Superior temporal gyrus (tissue), 1 donor: ENCODE results near the gene ADH4.
"Not testable (repeated sequence)": the region's sequence is repeated elsewhere in the genome, so short reads cannot be mapped to it uniquely, and the experiment has no call there.

Experiments
- DNase-seq: peaks from one replicate; pipeline ENCODE4 v3.0.0-alpha.2; 2016; ENCODE audit errors: extremely low spot score

ADH4 gene

GRCh38 chr4:99134586-99134985 is 9.5 kb downstream of the ADH4 start:
- no peak for DNase-seq

GRCh38 chr4:99131378-99131777 is 12.7 kb downstream of the ADH4 start:
- DNase-seq: no peak

- DNase-seq: no peak
Observed at GRCh38 chr4:99126376-99126775, 17.7 kb downstream of the ADH4 start.

- DNase-seq: no peak
Observed at GRCh38 chr4:99121008-99121407, 23.1 kb downstream of the ADH4 start.

- DNase-seq: no peak
Observed at GRCh38 chr4:99120501-99120900, 23.6 kb downstream of the ADH4 start.

GRCh38 chr4:99117876-99118693 is 26.0 kb downstream of the ADH4 start:
- DNase-seq: peak; percentile 74

- DNase-seq: not testable (repeated sequence)
Observed at GRCh38 chr4:99117122-99117841, 26.8 kb downstream of the ADH4 start.

GRCh38 chr4:99109286-99109685 is 34.8 kb downstream of the ADH4 start:
- not testable (repeated sequence) for DNase-seq

- no peak for DNase-seq
Observed at GRCh38 chr4:99104153-99104552, 39.9 kb downstream of the ADH4 start.

GRCh38 chr4:99103166-99103565 is 40.9 kb downstream of the ADH4 start:
- no peak for DNase-seq

- DNase-seq: no peak
Observed at GRCh38 chr4:99102634-99103033, 41.5 kb downstream of the ADH4 start.

- no peak for DNase-seq
Observed at GRCh38 chr4:99100876-99101275, 43.2 kb downstream of the ADH4 start.

- not testable (repeated sequence) for DNase-seq
Observed at GRCh38 chr4:99099814-99100213, 44.3 kb downstream of the ADH4 start.

GRCh38 chr4:99099311-99099710 is 44.8 kb downstream of the ADH4 start:
- no peak for DNase-seq

GRCh38 chr4:99091841-99092240 is 52.3 kb downstream of the ADH4 start:
- not testable (repeated sequence) for DNase-seq

- DNase-seq: no peak
Observed at GRCh38 chr4:99091216-99091575, 52.9 kb downstream of the ADH4 start.

GRCh38 chr4:99090481-99091215 is 53.4 kb downstream of the ADH4 start:
- DNase-seq: peak; percentile 32

GRCh38 chr4:99088481-99089365 is 55.4 kb downstream of the ADH4 start, which contains the start of gene ADH5:
TSS of gene ADH5 (minus strand) at chr4:99088788. CDS start at chr4:99088700, 88 bp downstream.
- DNase-seq: peak; percentile 76

- peak; percentile 76 for DNase-seq
Observed at GRCh38 chr4:99088023-99088449, 56.1 kb downstream of the ADH4 start.

GRCh38 chr4:99084595-99084994 is 59.5 kb downstream of the ADH4 start:
- no peak for DNase-seq

- DNase-seq: no peak
Observed at GRCh38 chr4:99082192-99082591, 61.9 kb downstream of the ADH4 start.
